HG02943 (cell line): ENCODE results near the gene TLR10.
"Not testable (repeated sequence)": the region's sequence is repeated elsewhere in the genome, so short reads cannot be mapped to it uniquely, and the experiment has no call there.

ENCODE experiments used
- ATAC-seq: cut with Tn5 transposase; IDR thresholded peaks from one replicate; pipeline ENCODE4 v1.9.1; 2021; ENCODE audit warnings: mild to moderate bottlenecking, low read depth, moderate library complexity; ENCODE audit not compliant: unreplicated experiment

The TLR10 gene

GRCh38 chr4:38802561-38803355, 20.0 kb upstream of the TLR10 start:
- ATAC-seq: no peak

DNA sequence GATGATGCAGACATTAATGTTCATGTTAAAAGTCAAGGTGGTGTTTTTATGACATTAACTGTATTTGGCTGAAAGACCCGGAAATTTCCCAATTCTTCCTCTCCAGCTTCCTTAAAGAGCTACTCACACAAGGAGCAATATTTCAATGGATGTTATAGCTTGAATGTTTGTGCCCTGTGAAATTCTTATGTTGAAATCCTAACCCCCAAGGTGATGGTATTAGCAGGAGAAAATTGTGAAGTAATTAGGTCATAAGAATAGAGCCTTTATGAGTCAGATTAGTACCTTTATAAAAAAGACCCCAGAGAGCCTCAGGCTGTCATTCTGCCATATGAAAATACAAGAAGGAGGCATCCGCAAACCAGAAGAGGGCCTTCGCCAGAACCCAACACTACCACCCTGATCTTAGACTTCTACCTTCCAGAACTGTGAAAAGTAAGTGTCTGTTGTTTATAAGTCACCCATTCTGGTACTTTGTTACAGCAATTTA, 18.2 kb upstream of the TLR10 start:
- ATAC-seq: no peak

DNA sequence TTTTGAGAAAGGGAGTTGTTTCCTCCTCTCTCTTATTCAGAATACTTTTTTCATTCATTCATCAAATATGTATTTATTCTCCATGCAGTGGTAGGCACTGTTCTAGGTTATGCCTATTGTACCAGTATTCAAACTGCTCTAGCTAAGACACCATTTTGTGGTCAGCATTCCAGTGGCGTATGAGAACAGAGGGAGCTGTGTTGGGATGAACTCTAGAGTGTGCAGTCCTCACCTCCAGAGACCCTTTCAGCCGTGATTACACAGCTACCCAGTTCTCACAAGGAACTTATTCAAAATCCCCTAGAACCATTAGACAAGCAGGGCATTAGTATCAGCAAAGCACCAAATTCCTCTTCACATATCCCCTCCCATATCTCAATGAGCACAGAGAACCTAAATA, 17.6 kb upstream of the TLR10 start:
- ATAC-seq: no peak

DNA sequence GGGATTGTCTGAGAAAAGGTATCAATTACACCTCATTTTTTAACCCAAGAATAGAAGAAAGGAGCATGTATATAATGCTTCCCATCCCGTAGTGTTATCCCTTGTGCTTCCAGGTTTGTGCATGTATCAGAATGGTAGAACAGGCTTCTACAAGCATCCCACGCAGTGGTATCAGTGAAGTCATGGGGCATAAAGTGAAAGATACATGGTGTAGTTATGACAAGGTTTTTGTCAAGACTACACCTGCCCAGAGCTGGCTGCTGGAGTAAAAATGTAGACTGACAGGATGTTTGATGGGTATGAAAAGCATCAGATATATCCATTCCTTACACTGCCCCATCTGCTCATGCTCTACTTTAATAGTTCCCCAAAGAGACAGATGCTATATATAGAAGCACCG, 12.3 kb upstream of the TLR10 start:
- ATAC-seq: no peak

GRCh38 chr4:38794051-38794450, 11.3 kb upstream of the TLR10 start:
- ATAC-seq: no peak

DNA sequence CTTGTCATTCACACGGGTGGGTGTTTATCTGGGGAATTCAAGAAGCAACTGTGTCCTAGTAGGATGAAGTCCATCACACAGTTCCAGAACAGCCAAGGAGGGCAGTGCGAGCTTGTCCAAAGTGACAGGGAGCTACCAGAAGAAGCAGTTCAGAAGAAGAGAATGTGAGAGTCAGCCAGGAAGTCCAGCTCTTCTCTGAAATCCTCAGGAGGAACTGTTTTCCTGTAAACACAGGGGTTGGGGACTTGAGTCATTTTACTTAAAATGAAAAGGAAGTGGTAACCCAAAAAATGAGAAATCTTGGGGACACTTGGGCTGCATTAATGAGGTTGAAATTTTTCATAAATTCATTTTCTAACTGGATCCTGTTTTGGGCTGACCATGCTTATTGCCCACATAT, 8.2 kb upstream of the TLR10 start:
- no peak for ATAC-seq

DNA sequence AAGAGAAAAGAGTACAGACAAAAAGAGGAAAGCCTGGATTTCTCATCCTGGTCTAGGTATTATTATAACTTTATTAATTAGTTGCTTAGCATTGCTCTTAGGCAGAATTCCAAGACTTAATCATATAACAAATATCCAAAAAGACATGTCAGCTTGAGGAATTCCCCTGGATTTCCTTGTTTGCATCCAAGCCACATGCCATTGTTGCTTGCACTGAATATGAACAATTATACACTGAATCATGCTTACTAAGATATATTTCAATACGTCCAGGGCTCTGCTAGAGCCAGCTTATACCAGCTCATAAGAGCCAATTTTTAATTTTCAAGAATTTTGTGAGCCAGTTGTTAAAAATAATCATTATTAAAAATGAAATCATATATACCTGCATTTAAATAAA, 5.5 kb upstream of the TLR10 start:
- ATAC-seq: no peak

GRCh38 chr4:38787693-38788092, 4.9 kb upstream of the TLR10 start:
- ATAC-seq: no peak

GRCh38 chr4:38785901-38786402, 3.2 kb upstream of the TLR10 start:
- no peak for ATAC-seq

DNA sequence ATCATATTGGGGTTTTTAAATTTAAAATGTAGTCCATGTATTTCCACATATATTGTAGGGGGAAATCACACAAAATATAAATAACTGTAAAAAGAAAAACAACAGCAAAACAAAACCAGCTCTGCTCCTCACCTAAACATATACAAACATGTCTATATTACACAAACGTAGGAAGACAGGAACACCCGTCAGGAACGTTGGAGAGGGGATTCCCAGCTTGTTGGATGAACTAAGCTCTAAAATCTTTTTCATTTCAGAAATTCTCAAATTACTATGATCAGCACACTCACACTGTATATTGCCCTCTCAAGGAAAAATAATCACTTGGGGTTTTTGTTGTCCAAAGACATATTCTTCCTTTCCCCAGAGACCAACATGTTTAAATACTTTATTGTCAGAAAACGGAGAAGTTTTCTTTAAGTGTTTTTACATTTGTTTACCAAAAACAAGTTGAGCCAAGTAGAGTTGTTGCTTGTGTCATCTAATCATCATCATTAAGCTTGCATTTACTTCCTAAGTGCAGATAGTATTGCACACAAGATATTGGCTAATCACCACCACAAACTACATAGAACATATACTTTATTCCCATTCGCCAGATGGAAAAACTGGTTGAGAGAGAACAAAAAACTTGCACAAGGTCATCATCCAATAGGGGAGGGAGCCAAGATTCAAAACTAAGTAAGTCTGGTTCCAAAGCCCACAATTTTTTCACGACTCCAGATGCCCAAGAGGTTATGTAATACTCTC, 2.4 kb upstream of the TLR10 start:
- no peak for ATAC-seq

DNA sequence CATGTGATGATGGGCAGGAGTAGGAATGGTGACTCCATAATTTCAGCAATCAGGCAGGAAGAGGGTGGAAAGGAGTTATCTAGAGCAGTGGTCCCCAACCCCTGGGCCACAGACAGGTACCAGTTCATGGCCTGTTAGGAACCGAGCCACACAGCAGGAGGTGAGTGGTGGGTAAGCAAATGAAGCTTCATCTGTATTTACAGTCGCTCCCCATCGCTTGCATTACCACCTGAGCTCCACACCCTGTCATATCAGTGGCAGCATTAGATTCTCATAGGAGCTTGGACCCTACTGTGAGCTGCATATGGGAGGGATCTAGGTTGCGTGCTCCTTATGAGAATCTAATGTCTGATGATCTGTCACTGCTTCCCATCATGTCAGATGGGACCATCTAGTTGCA, 1.4 kb upstream of the TLR10 start:
- ATAC-seq: no peak

DNA sequence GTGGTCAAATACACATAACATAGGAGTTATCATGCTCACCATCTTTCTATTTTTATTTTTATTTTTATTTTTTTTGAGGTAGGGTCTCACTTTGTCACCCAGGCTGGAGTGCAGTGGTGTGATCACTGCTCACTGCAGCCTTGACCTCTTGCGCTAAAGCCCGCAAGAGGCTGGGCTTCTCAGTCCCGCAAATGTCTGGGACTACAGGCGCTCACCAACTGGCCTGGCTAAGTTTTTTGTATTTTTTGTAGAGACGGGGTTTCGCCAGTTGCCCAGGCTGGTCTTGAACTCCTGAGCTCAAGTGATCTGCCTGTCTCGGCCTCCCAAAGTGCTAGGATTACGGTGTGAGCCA, 295 bp upstream of the TLR10 start:
- no peak for ATAC-seq

DNA sequence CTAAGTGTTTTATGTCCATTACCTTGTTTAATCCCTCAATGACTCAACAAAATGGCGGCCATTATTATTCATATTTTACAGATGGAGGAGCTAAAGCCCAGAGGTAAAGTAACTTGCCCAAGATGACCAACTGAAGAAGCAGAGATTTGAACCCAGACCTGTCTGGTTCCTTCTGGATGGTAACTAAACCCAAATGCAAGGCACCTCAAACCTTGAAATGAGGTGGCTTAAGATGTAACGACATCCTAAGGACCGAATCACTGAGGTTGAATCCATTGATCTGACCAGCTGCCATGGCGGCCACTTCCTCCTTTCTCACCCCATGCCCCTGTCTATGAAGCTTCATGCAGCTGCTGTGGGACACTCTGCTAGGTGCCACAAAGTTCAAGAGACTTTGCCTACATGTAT, 932 bp downstream of the TLR10 start:
- ATAC-seq: no peak

DNA sequence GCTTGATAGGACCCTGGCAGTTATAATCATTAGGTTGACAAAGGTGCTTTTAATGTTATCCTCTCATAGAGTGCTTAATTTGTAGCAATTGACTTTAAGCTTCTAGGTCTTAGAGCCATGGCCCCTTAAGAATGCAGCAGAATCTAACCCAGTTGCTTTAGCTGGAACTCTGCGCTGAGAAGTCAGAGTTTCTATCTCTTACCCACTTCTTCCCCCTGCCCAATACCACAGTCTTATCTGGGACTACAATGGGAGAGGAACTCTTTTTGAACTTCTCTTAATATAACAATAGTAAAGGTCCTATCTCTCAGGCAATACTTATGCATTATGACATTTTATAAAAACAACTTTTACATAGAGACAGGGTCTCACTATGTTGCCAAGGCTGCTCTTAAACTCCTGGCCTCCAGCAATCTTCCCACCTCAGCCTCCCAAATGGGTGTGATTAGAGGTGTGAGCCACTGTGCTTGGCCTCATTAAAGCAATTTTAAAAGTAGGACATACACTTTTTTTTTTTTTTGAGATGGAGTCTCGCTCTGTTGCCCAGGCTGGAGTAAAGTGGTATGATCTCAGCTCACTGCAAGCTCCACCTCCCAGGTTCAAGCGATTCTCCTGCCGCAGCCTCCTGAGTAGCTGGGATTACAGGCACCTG, 1.8 kb downstream of the TLR10 start:
- ATAC-seq: no peak

DNA sequence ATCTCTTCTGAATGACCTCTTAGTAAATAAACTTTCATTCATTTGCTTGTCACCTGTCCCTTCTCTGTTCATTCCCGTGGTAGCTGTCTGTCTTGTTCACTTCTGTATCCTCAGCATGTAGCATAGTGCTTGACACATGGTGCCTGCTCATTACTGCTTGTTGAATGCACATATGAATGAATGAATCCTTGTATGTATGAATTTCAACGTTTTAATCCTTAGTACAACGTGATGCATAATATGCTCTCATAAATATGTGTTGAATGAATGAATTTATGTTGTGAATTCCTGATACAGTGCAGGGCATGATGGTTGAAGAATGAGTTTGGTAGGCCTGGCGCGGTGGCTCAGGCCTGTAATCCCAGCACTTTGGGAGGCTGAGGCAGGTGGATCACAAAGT, 3.0 kb downstream of the TLR10 start:
- ATAC-seq: no peak

- ATAC-seq: not testable (repeated sequence)
Measured at GRCh38 chr4:38777925-38778324, 4.9 kb downstream of the TLR10 start.

- no peak for ATAC-seq
Measured at GRCh38 chr4:38775326-38775725, 7.5 kb downstream of the TLR10 start.

GRCh38 chr4:38774181-38774955, 8.4 kb downstream of the TLR10 start:
- no peak for ATAC-seq

- ATAC-seq: not testable (repeated sequence)
Measured at GRCh38 chr4:38770281-38770680, 12.5 kb downstream of the TLR10 start.

GRCh38 chr4:38769857-38770256, 12.9 kb downstream of the TLR10 start:
- no peak for ATAC-seq

- ATAC-seq: no peak
Measured at GRCh38 chr4:38769441-38769840, 13.3 kb downstream of the TLR10 start.
